IMR-90 (cell line): ENCODE measurements around the gene LCE6A. TPM values are rescaled to one million over a fixed set of nuclear protein-coding genes. Genes with fewer than 3 reads are reported as not detected.

Experiments
- ATAC-seq: fragments of 200-7000 bp; cut with Tn5 transposase; 2 replicates; pipeline ENCODE4 v1.9.1; 2020; ENCODE audit warnings: low read depth, mild to moderate bottlenecking, moderate library complexity
- BruUV-seq: library from RNA; stranded (reverse); fragments of 400-500 nt; replicated peaks from 2 replicates; lab custom pipeline; 2021; lab: Mats Ljungman, UMichigan
- CTCF ChIA-PET: fragments of 300-600 bp; formaldehyde crosslinking; extraction: SDS; loops from one replicate; lab custom pipeline; 2021; ENCODE audit warnings: antibody characterized with exemption; lab: Yijun Ruan, JAX
- POLR2A ChIA-PET: fragments of 300-600 bp; sonication (Branson Sonifier 250); formaldehyde crosslinking; loops from one replicate; lab custom pipeline; 2022; ENCODE audit warnings: antibody characterized with exemption; ENCODE audit not compliant: unreplicated experiment; lab: Charles Lee
- DNase-seq: peaks from one replicate; pipeline ENCODE4 v3.0.0; 2013
- H2AFZ ChIP-seq: replicated peaks from 2 replicates; pipeline ENCODE3; 2013; ENCODE audit warnings: low read length, mild to moderate bottlenecking; ENCODE audit not compliant: poor library complexity
- H2AK5ac ChIP-seq: 2 replicates; pipeline ENCODE4 v1.6.1; 2013; ENCODE audit warnings: low read depth, low read length, inconsistent platforms
- H2AK9ac ChIP-seq: replicated peaks from 2 replicates; pipeline ENCODE3; 2013; ENCODE audit warnings: mild to moderate bottlenecking, low read depth, low read length, moderate library complexity; ENCODE audit not compliant: poor library complexity
- H2BK120ac ChIP-seq: 2 replicates; pipeline ENCODE4 v1.6.1; 2013; ENCODE audit warnings: low read depth, low read length, inconsistent platforms
- H2BK15ac ChIP-seq: 3 replicates; pipeline ENCODE4 v1.6.1; 2013; ENCODE audit warnings: low read depth, low read length, inconsistent platforms
- H2BK20ac ChIP-seq: 2 replicates; pipeline ENCODE4 v1.6.1; 2013; ENCODE audit warnings: low read depth, mild to moderate bottlenecking, inconsistent platforms, low read length, moderate library complexity
- H2BK5ac ChIP-seq: 2 replicates; pipeline ENCODE4 v1.6.1; 2013; ENCODE audit warnings: mild to moderate bottlenecking, low read depth, low read length, inconsistent platforms; ENCODE audit not compliant: poor library complexity, severe bottlenecking
- H3K14ac ChIP-seq: replicated peaks from 2 replicates; pipeline ENCODE4 v1.6.1; 2013; ENCODE audit warnings: low read depth, low read length, inconsistent platforms
- H3K18ac ChIP-seq: 2 replicates; pipeline ENCODE4 v1.6.1; 2013; ENCODE audit warnings: low read depth, low read length, control low read depth
- H3K23ac ChIP-seq: 2 replicates; pipeline ENCODE4 v1.6.1; 2013; ENCODE audit warnings: low read depth, low read length, inconsistent platforms
- H3K27ac ChIP-seq: 2 replicates; pipeline ENCODE4 v1.5.1; 2013; ENCODE audit warnings: mild to moderate bottlenecking, control low read depth, low read length; ENCODE audit not compliant: insufficient read depth
- H3K27me3 ChIP-seq: 2 replicates; pipeline ENCODE4 v1.6.1; 2013; ENCODE audit warnings: low read length; ENCODE audit not compliant: control insufficient read depth, insufficient read depth
- H3K36me3 ChIP-seq: 2 replicates; pipeline ENCODE4 v1.6.1; 2013; ENCODE audit warnings: low read length, mixed read lengths; ENCODE audit not compliant: control insufficient read depth, insufficient read depth
- H3K4ac ChIP-seq: 2 replicates; pipeline ENCODE4 v1.6.1; 2013; ENCODE audit warnings: low read depth, low read length, inconsistent platforms
- H3K4me1 ChIP-seq: 2 replicates; pipeline ENCODE4 v1.6.1; 2013; ENCODE audit warnings: low read length, mixed read lengths; ENCODE audit not compliant: control insufficient read depth, insufficient read depth
- H3K4me2 ChIP-seq: 2 replicates; pipeline ENCODE4 v1.6.1; 2013; ENCODE audit warnings: low read depth, mild to moderate bottlenecking, control low read depth, low read length, moderate library complexity
- H3K4me3 ChIP-seq: 2 replicates; pipeline ENCODE4 v1.5.1; 2013; ENCODE audit warnings: low read depth, mild to moderate bottlenecking, control low read depth, low read length, moderate library complexity; ENCODE audit not compliant: insufficient read depth
- H3K56ac ChIP-seq: 2 replicates; pipeline ENCODE4 v1.6.1; 2013; ENCODE audit warnings: low read length, inconsistent platforms; ENCODE audit not compliant: insufficient read depth; ENCODE audit errors: extremely low read depth
- H3K79me1 ChIP-seq, 2 experiments: 2 replicates each; pipeline ENCODE4 v1.6.1; 2013; ENCODE audit warnings: low read length in 2 of 2, inconsistent platforms in 1 of 2, low read depth in 1 of 2
- H3K9ac ChIP-seq: 2 replicates; pipeline ENCODE4 v1.6.1; 2013; ENCODE audit warnings: low read depth, low read length, control low read depth
- H3K9me1 ChIP-seq: 2 replicates; pipeline ENCODE4 v1.6.1; 2013; ENCODE audit warnings: low read length, inconsistent platforms; ENCODE audit not compliant: insufficient read depth
- H3K9me3 ChIP-seq: 2 replicates; pipeline ENCODE4 v1.6.1; 2013; ENCODE audit warnings: low read length; ENCODE audit not compliant: control insufficient read depth, insufficient read depth
- H4K20me1 ChIP-seq: 2 replicates; pipeline ENCODE4 v1.6.1; 2013; ENCODE audit warnings: low read length, inconsistent platforms; ENCODE audit not compliant: insufficient read depth
- H4K5ac ChIP-seq: 2 replicates; pipeline ENCODE4 v1.6.1; 2013; ENCODE audit warnings: mild to moderate bottlenecking, low read depth, low read length, control low read depth
- H4K8ac ChIP-seq, 2 experiments: 2 replicates each; pipeline ENCODE4 v1.6.1; 2013; ENCODE audit warnings: low read depth in 2 of 2, low read length in 2 of 2, control low read depth in 1 of 2, inconsistent platforms in 1 of 2
- H4K91ac ChIP-seq: 2 replicates; pipeline ENCODE4 v1.6.1; 2013; ENCODE audit warnings: low read depth, low read length, inconsistent platforms; ENCODE audit not compliant: insufficient read depth
- CEBPB ChIP-seq: IDR thresholded peaks from 2 replicates; pipeline ENCODE4 v1.6.1; 2012; ENCODE audit warnings: low read depth, low read length, improper control_type of control experiment
- CTCF ChIP-seq: conservative IDR thresholded peaks from 2 replicates; pipeline ENCODE4 v1.5.1; 2012; ENCODE audit warnings: mild to moderate bottlenecking, low read depth, low read length, improper control_type of control experiment
- FOS ChIP-seq: fragments of 150-350 bp; IDR thresholded peaks from 2 replicates; pipeline ENCODE4 v1.6.1; 2016; ENCODE audit warnings: low read depth, low read length
- MAFK ChIP-seq: IDR thresholded peaks from 2 replicates; pipeline ENCODE4 v1.6.1; 2012; ENCODE audit warnings: low read depth, low read length, improper control_type of control experiment
- USF2 ChIP-seq: fragments of 150-350 bp; IDR thresholded peaks from 2 replicates; pipeline ENCODE4 v1.6.1; 2017; ENCODE audit warnings: mild to moderate bottlenecking, antibody characterized with exemption, low read length, low read depth
- WGBS, 2 experiments: methylation state at CpG; one replicate each; pipeline versions ENCODE4 v1.1.5 to v1.1.7; 2013; ENCODE audit warnings: missing lambda C conversion rate in 2 of 2; ENCODE audit not compliant: insufficient read length in 1 of 2; ENCODE audit errors: extremely low coverage in 2 of 2; 5-methylcytosine and 5-hydroxymethylcytosine counted together
- dilution Hi-C: fragments of 300-500 bp; cut with HindIII; formaldehyde crosslinking; loops from one replicate; pipeline ENCODE4 v1.14.3; 2018; ENCODE audit warnings: low sequenced_read_pairs; ENCODE audit not compliant: unreplicated experiment
- in situ Hi-C: fragments of 300-500 bp; cut with MboI; formaldehyde crosslinking; loops from 3 replicates; pipeline ENCODE4 v1.14.3; 2019; ENCODE audit warnings: low sequenced_read_pairs, inconsistent platforms, mixed read lengths
- intact Hi-C: fragments of 100-400 bp; cut with micrococcal nuclease; formaldehyde crosslinking; loops from 2 replicates; pipeline ENCODE4 v1.10.0; 2022
- polyA plus RNA-seq, 3 experiments: library from polyadenylated mRNA; depleted of rRNA; stranded (reverse); fragments of >200 nt; gene quantifications; 2 replicates each; pipeline ENCODE4 v1.2.3, GENCODE V29; 2012; ENCODE audit warnings: low replicate concordance in 1 of 3
- total RNA-seq: library from RNA; depleted of rRNA; stranded (reverse); fragments of >200 nt; gene quantifications from 2 replicates; pipeline ENCODE4 v1.2.3, GENCODE V29; 2012

LCE6A gene
- total and polyA plus RNA-seq, 2 of the 4 experiments (the other 2 are of a cell fraction) = not detected

DNA sequence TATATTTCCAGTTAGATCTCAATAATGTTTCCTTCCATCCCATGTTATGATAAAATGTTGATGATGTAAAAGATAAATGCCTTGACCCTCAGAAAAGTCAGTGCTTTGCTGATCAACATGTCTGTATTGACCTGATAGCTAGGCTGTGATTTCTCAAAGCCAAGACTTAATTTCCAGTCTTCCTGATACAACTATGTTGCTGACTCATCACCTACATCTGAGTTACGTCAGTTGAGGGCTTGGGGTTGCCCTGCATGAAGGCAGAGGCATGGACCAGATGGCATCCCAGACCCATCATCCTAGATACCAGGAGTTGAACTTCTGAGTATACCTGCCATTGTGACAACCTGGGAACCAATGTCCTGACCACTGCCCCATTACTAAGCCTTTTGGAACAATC lies 41.3 kb upstream of the LCE6A start:
- no peak for ATAC-seq
- no CpG with 5 or more reads among the region's 1 CpG for WGBS, 2 experiments

More for the DNA sequence above, 41.3 kb upstream of the LCE6A start:
- Histone ChIP-seq H3K79me1 (no peaks in the 10 kb centered on the region), H2AK5ac (no peak overlapping the region), H3K9me3 (no peaks in the 10 kb centered on the region; the same call in 1 of the 2 replicates), H3K27ac (no peak overlapping the region), H3K36me3 (no peaks in the 10 kb centered on the region), H2BK5ac (no peak overlapping the region), H3K4me3 (no peak overlapping the region), H2BK120ac (no peak overlapping the region), H4K20me1 (no peaks in the 10 kb centered on the region), H3K4me2 (no peak overlapping the region), H4K8ac (no peak overlapping the region), H2BK20ac (no peak overlapping the region), H2AFZ (no peak overlapping the region), H3K18ac (no peak overlapping the region), H3K27me3 (no peaks in the 10 kb centered on the region), H2AK9ac (no peak overlapping the region), H4K5ac (no peak overlapping the region), H4K91ac (no peak overlapping the region), H3K14ac (no peak overlapping the region), H3K4ac (no peak overlapping the region), H3K9me1 (no peaks in the 10 kb centered on the region), H3K9ac (no peak overlapping the region), H2BK15ac (no peak overlapping the region), H3K23ac (no peak overlapping the region), H3K4me1 (no peaks in the 10 kb centered on the region), H3K56ac (no peak overlapping the region)
- dilution Hi-C loops (no loop called here), intact Hi-C loops (no loop called here), in situ Hi-C loops (no loop called here)
- ChIA-PET CTCF (no interaction called here), POLR2A (no interaction called here)
- no peak for DNase-seq
- TF ChIP-seq CTCF (no peak), USF2 (no peak), MAFK (peak; percentile 45), FOS (no peak), CEBPB (no peak)
- BruUV-seq = no TSS peak
